HK-2 (cell line): ENCODE results near the gene ZNF576.
A peak's percentile ranks its signal among the peaks of the same experiment; 100 is the strongest.
"Not testable (repeated sequence)": the region's sequence is repeated elsewhere in the genome, so short reads cannot be mapped to it uniquely, and the experiment has no call there.

Experiments
- DNase-seq: peaks from one replicate; pipeline ENCODE4 v3.0.0-alpha.2; 2018; ENCODE audit not compliant: unreplicated experiment

The ZNF576 gene

GRCh38 chr19:43599635-43600295 lies 3.4 kb downstream of the ZNF576 start:
- DNase-seq, result no peak

DNA sequence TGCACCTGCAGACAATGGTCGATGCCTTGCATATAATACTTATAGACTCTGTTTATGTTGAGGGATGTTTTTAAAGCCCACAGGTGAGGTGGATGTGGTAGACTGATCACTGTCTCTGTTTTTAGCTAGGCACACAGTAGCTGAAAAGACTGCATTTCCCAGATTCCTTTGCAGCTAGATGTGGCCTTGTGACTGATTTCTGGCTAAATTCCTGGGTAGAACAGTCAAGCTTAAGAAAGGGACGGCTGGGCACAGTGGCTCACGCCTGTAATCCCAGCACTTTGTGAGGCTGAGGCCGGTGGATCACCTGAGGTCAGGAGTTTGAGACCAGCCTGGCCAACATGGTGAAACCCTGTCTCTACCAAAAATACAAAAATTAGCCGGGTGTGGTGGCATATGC lies 3.9 kb downstream of the ZNF576 start:
- DNase-seq, result not testable (repeated sequence)

DNA sequence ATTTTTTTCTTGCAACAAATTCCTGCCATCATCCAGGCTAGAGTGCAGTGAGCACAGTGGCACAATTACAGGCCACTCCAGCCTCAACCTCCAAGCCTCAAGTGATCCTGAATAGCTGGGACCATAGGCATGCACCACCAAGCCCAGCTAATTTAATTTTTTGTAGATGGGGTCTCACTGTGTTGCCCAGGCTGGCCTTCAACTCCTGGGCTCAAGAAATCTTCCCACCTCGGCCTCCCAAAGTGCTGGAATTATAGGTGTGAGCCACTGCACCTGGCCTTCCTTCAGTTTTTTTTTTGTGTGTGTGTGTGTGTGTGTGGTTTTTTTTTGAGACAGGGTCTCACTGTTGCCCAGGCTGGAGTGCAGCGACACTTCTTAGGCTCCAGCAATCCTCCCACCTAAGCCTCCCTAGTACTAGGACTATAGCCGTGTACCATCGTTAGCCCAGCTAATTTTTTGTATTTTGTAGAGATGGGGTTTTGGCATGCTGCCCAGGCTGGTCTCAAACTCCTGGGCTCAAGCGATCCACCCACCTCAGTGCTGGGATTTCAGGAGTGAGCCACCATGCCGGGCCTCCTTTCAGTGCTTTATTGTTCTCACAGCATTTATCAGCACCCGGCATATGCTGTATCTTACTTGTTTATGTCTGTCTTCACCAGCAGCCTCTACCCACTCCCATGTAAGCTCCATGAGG lies 9.6 kb downstream of the ZNF576 start:
- DNase-seq, result no peak

GRCh38 chr19:43606569-43607229 lies 10.3 kb downstream of the ZNF576 start:
- DNase-seq, result no peak

- no peak for DNase-seq
These were observed 11.1 kb downstream of the ZNF576 start for GRCh38 chr19:43607238-43608205.

DNA sequence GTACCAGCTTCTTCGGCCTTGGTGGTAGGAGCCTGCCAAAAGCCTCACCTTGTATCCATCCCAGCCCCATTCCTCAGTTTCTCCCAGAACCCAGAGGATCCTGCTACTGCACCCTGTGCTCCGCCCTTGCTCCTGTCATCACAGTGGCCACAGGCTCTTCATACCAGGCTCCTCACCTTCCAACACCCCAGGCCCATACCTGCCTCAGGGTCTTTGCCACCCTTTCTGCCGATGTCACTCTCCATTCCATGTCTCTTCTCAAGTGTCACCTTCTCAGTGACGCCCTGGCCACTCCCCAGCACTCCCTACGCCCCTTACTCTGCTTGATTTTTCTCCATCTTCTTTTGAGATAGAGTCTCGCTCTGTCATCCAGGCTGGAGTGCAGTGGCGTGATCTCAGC lies 13.5 kb downstream of the ZNF576 start:
- no peak for DNase-seq

GRCh38 chr19:43610493-43610892 lies 14.1 kb downstream of the ZNF576 start:
- no peak for DNase-seq

- DNase-seq, result no peak
These were observed 15.4 kb downstream of the ZNF576 start, which contains the start of gene SRRM5 for GRCh38 chr19:43611788-43612187. Gene SRRM5, plus strand, starts transcription at chr19:43612088. Its CDS starts 34 bp downstream, at chr19:43612122.

GRCh38 chr19:43612374-43612773 lies 16.0 kb downstream of the ZNF576 start:
- no peak for DNase-seq

- DNase-seq, result no peak
These were observed 19.9 kb downstream of the ZNF576 start for GRCh38 chr19:43616306-43616705.

- DNase-seq, result no peak
These were observed 20.6 kb downstream of the ZNF576 start for GRCh38 chr19:43616954-43617353.

DNA sequence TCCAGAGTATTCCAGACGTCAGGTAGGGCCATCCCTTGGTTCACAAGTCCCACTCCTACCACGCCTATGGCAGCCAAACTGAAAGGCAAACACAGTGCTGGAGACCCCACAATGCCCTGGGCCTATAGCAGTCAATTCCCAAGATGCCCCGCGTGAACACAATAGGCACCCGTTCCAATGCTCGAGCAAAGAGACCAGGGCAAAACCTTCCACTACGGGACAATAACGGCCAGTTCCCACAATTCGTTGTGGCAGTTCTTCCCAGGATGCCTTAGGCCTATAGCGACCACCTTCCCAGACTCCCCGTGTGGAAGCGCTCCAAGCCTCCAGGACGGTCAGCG lies 22.5 kb downstream of the ZNF576 start:
- no peak for DNase-seq

GRCh38 chr19:43619262-43620060 lies 23.1 kb downstream of the ZNF576 start, which contains the start of gene ZNF428:
Gene ZNF428, minus strand, starts transcription at chr19:43619629. Its CDS starts 5,325 bp downstream, at chr19:43614304.
- peak; percentile 84 for DNase-seq

DNA sequence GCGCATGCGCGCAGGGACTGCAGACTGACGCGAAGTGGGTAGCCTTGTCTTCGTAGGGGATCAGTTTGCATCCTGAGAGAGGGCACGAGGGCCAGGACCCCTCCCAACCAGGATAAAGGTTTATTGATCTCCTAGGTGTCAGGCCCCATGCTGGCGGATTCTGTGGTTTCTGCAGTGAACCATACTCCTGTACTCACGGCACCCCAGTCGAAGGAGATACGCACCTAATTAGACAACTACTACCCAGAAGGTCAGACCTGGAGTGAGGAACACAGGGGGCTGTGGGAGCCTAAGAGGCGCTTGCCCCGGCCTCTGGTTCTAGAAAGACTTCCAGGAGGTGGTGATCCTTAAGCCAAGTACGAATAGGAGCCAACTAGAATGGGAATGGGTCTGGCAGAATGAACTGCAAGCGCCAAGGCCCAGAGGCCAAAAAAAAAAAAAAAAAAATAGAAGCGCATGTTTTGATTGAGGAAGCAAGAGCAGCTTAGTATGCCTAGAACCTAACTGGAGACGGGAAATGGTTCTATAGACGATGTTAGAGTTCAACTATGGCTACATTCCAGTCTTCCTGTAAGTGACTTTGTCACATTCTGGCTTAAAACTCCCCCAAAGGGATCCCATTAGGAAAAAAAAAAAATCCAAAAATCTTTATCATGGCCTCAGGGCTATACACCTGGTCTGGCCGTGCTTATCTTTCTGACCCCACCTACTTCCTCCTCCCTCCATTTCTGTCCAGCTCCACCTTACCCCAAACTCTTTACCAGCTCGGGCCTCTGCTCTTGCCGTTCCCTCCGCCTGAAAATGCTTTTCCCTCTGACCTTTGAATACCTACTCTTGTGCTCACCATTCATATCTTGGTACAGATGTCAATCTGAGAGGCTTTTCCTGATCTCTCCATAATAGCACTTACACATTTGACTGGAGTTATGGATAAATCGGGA lies 23.9 kb downstream of the ZNF576 start:
- no peak for DNase-seq

- DNase-seq, result no peak
These were observed 25.7 kb downstream of the ZNF576 start for GRCh38 chr19:43622070-43622469.

DNA sequence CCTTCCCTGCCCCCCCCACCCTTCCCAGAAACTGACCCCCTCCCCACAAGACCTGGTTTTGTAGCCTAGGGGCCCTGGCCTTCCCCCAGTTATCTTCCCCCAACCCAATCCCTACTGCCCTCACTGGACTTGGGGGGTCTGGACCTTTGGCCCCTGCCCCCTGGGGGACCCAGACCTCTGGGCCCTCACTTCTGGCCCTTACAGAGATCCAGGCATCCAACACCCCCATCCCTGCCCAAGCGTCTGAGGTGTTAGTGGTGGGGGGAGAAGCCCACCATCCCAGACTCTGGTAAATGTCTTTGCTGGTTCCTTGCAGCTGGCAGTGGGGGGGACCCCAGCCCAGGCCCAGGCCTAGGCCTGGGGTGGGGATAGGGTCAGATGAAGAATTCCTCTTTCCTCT lies 26.6 kb downstream of the ZNF576 start:
- DNase-seq, result no peak

- DNase-seq, result no peak
These were observed 27.7 kb downstream of the ZNF576 start for GRCh38 chr19:43623889-43624670.

DNA sequence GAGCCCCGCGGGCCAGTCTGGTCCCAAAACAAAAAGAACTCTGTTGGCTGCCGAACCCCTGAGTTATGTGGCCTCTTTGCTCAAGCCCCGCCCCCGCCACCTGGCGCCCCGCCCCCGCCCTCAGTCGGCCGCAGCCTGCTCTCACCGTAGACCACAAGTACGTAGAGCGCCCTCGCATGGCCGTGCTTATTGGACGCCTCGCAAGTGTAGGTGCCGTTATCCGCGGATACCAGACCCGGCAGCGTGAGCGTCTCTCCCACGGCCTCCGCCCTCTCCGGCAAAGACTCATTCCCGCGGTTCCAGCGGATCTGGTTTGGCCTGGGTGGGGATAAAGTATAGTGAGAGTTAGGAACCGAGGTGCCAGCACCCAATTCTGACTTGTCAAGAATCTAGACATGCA lies 28.5 kb downstream of the ZNF576 start:
- DNase-seq, result no peak
